GM08714 (cell line): ENCODE results near the gene RAB37.

Experiments used
- H3K4me3 ChIP-seq: fragments of 200-500 bp; sonication (Bioruptor generic); 2 replicates; pipeline ENCODE4 v1.5.1; 2014; ENCODE audit warnings: mild to moderate bottlenecking, low read length, inconsistent platforms
- ZNF274 ChIP-seq: IDR thresholded peaks from 2 replicates; pipeline ENCODE4 v1.6.1; 2012; ENCODE audit warnings: mild to moderate bottlenecking, low read depth, low read length

RAB37 gene, protein sequence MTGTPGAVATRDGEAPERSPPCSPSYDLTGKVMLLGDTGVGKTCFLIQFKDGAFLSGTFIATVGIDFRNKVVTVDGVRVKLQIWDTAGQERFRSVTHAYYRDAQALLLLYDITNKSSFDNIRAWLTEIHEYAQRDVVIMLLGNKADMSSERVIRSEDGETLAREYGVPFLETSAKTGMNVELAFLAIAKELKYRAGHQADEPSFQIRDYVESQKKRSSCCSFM

GRCh38 chr17:74736513-74737298, at the start of gene RAB37:
TSS of gene RAB37 (plus strand) at chr17:74737256. CDS start at chr17:74737273, 17 bp downstream.
- no peak for TF ChIP-seq ZNF274
- H3K4me3 ChIP-seq = peak within 1 kb of the TSS; percentile 19; the same call in 1 of the 2 replicates

GRCh38 chr17:74687886-74688285, 49.2 kb upstream of the RAB37 start:
- no peak for TF ChIP-seq ZNF274
- H3K4me3 ChIP-seq = no peak overlapping the region

DNA sequence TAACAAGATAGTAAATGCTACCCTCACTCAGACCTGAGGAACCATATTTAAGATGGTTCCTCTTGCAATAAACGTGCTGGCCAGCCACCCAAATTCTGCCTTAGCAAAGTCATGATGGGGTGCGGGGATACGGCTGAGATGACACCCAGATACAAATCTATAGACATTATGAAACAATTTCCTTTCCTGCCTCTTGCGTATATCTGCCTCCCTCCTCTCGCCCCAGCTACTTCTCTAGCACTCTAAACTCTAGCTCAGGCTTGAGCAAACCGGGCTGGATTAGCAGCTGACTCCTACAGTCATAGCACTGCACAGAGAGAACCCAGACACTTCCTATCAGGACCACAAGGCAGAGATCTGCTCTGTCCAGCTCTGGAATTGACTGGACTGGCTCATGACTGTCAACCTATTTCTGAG, 46.6 kb upstream of the RAB37 start:
- H3K4me3 ChIP-seq = no peak overlapping the region
- no peak for TF ChIP-seq ZNF274

DNA sequence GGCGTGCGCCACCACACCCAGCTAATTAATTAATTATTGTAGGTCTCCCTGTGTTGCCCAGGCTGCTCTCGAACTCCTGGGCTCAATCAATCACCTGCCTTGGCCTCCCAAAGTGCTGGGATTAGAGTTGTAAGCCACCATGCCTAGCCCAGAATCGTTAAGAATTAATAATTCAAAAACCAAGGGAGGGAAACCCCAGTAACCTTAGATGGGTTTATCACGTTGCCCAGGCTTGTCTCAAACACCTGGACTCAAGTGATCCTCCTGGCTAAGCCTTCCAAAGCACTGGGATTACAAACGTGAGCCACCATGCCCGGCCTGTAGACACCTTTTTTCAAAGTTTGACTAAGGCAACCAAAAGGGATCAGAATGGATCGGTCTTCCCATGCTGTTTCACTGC, 45.9 kb upstream of the RAB37 start:
- H3K4me3 ChIP-seq = no peak overlapping the region
- no peak for TF ChIP-seq ZNF274

DNA sequence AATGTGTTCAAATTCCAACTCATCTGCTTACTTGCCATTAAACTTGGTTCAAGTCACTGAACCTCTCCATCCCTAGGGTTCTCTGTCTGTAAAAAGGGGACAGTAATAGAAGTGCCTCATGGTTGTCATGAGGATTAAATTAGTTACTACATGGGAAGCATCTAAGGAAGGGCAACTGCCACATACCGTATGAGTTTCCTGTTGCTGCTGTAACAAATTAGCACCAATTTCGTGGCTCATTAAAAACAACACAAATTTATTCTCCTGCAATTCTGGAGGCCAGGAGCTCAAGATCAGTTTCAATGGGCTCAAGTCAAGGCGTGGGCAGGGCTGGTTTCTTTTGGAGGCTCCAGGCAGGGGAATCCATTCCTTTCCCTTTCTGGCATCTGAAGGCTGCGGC, 43.0 kb upstream of the RAB37 start:
- no peak overlapping the region for H3K4me3 ChIP-seq
- no peak for TF ChIP-seq ZNF274

DNA sequence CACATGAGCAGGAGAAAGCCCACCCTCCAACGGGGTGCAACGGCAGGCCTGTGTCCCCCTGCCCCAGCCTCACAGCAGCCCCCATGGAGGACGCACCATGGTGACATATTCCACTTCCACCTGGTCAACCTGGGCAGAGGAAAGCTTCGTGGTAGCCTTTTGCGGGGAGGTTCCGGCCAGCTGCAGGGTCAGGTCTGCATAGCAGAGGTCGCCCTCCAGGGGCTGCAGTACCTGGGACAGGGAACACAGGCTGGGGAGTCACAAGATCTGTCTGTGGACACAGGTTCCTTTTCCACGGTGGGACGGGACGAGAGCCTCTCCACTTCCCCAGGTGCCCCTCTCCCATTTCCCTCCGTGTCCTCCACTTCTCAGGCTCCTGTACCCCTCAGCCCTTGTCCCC, 41.4 kb upstream of the RAB37 start:
- TF ChIP-seq ZNF274 = no peak
- H3K4me3 ChIP-seq = no peak overlapping the region

DNA sequence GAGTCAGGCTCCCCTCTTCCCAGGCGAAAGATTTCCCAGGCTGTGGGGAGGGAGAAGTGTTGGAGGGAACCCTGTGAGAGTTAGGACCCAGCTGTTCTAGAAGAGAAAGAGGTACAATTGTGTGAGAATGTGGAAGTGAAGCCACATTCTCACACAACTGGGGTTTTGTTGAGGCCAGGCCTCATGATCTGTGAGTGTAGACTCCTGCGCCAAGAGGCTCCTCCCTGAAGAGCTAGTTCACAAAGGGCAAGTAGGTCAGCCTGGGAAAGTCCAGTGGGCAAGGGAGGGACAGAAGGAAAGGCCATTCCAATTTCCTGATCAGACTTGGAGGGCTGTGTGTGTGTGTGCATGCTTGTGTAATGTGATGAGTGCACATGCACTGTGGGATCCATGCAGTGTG, 39.5 kb upstream of the RAB37 start:
- no peak overlapping the region for H3K4me3 ChIP-seq
- TF ChIP-seq ZNF274 = no peak

GRCh38 chr17:74698069-74698468, 39.0 kb upstream of the RAB37 start:
- TF ChIP-seq ZNF274 = no peak
- no peak overlapping the region for H3K4me3 ChIP-seq

GRCh38 chr17:74699236-74699635, 37.8 kb upstream of the RAB37 start:
- TF ChIP-seq ZNF274 = no peak
- H3K4me3 ChIP-seq = no peak overlapping the region

- TF ChIP-seq ZNF274 = no peak
- H3K4me3 ChIP-seq = no peak overlapping the region
Measured at GRCh38 chr17:74702116-74702871, 34.8 kb upstream of the RAB37 start.

GRCh38 chr17:74703311-74703710, 33.7 kb upstream of the RAB37 start:
- TF ChIP-seq ZNF274 = no peak
- H3K4me3 ChIP-seq = no peak overlapping the region

DNA sequence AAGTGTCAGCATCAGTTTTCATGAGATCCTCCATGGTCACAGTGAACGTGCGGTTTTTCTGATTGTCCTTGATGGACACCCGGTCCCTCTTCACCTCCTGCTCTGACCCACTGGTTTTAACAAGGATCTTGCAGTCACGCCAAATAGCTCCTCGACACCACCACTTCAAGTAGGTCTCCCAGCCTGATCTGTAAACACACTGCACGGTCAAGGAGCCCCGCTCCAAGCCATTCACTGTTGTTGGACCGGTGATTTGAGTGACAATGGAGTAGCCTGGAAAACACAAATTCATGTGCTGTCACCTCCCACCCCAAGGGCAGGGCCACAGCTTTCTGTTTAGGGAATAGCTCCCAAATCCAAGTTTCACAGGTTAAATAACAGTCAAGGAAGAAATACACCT, 32.5 kb upstream of the RAB37 start:
- no peak overlapping the region for H3K4me3 ChIP-seq
- TF ChIP-seq ZNF274 = no peak

DNA sequence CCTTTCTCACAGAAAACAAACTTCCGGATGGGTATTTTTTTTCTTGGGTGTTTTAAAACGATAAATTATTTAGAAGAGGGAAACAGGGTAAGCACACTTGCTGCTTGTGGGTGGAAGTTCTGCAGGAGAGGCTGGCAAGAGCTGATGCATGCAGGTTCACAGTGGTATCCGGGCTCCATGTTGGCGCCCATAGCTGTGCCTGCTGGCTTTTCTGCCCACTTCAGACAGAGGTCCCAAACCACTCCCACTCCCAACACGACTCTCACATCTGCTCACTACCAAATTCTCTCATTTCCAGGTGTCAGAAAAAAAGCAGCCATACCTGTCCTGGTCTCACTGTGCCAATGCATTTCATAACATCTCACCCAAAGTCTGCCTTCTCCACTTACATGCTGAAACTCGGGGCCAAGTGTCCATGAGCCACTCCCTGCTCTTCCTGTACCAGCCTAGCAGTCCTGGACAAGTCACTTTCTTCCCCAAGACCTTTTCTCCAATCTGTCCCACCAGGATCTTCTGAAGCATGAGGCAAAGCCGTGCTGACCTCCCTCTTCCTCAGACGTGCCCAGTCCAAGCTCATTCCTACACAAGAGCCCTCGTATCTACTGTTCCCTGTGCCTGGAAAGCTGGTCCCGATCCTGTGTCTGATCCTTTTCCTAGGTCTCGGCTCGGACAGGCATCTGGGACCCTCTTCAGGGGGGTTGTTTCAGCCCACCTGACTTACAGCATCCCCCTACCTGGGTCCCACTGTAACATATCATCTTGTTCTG, 25.8 kb upstream of the RAB37 start:
- no peak overlapping the region for H3K4me3 ChIP-seq
- TF ChIP-seq ZNF274 = no peak

DNA sequence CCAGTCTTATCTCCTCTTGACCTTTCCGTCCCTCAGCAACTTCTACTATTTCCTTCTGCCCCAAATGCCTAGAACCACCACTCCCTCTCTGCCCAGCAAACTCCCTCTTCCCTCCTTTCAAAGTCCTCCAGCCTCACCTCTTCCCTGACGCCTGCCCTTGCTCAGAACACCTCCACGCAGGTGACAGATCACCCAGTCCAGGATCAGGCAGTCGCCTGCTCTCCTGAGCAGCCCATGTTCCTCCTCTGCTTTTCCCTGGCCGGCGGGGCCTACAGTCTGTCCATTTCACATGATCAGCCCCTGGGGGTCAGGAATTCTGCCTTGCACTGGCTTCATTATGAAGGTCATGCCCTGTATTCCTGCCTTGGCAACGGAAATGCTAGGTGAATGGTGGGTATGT, 24.8 kb upstream of the RAB37 start:
- no peak overlapping the region for H3K4me3 ChIP-seq
- TF ChIP-seq ZNF274 = no peak
